ENCODE data around the gene ATAD3B.
"Not testable (repeated sequence)": the region's sequence is repeated elsewhere in the genome, so short reads cannot be mapped to it uniquely, and the experiment has no call there.

ATAD3B gene

GRCh38 chr1:1477206-1477605, 5.6 kb downstream of the ATAD3B start:
- in situ Hi-C loops (cut with HindIII; ENCODE audit: low sequenced_read_pairs) = no loop called here

GRCh38 chr1:1479547-1480487, 8.3 kb downstream of the ATAD3B start:
- in situ Hi-C loops (cut with HindIII; ENCODE audit: low sequenced_read_pairs) = no loop called here

GRCh38 chr1:1480488-1480867, 8.9 kb downstream of the ATAD3B start:
- in situ Hi-C loops (cut with HindIII; ENCODE audit: low sequenced_read_pairs) = not testable (repeated sequence)

GRCh38 chr1:1481811-1482210, 10.2 kb downstream of the ATAD3B start:
- in situ Hi-C loops (cut with HindIII; ENCODE audit: low sequenced_read_pairs) = not testable (repeated sequence)

- in situ Hi-C loops (cut with HindIII; ENCODE audit: low sequenced_read_pairs) = no loop called here
Measured at GRCh38 chr1:1482856-1483255, 11.3 kb downstream of the ATAD3B start.

- in situ Hi-C loops (cut with HindIII; ENCODE audit: low sequenced_read_pairs) = no loop called here
Measured at GRCh38 chr1:1483714-1484113, 12.1 kb downstream of the ATAD3B start.

- in situ Hi-C loops (cut with HindIII; ENCODE audit: low sequenced_read_pairs) = not testable (repeated sequence)
Measured at GRCh38 chr1:1484976-1485750, 13.6 kb downstream of the ATAD3B start.

GRCh38 chr1:1485755-1486317, 14.3 kb downstream of the ATAD3B start:
- in situ Hi-C loops (cut with HindIII; ENCODE audit: low sequenced_read_pairs) = not testable (repeated sequence)

- in situ Hi-C loops (cut with HindIII; ENCODE audit: low sequenced_read_pairs) = no loop called here
Measured at GRCh38 chr1:1487701-1488100, 16.1 kb downstream of the ATAD3B start.

- in situ Hi-C loops (cut with HindIII; ENCODE audit: low sequenced_read_pairs) = no loop called here
Measured at GRCh38 chr1:1489231-1489630, 17.7 kb downstream of the ATAD3B start.

- in situ Hi-C loops (cut with HindIII; ENCODE audit: low sequenced_read_pairs) = loop anchor here (10.0 kb wide), 1 partner anchor 115 kb away; the partner anchor contains the start of gene AURKAIP1
Measured at GRCh38 chr1:1489861-1490260, 18.3 kb downstream of the ATAD3B start.

- in situ Hi-C loops (cut with HindIII; ENCODE audit: low sequenced_read_pairs) = loop anchor here (10.0 kb wide), 1 partner anchor 116 kb away; the partner anchor contains the start of gene AURKAIP1
Measured at GRCh38 chr1:1490633-1491230, 19.2 kb downstream of the ATAD3B start.

GRCh38 chr1:1491601-1492000, 20.0 kb downstream of the ATAD3B start:
- in situ Hi-C loops (cut with HindIII; ENCODE audit: low sequenced_read_pairs) = loop anchor here (10.0 kb wide), 1 partner anchor 117 kb away; the partner anchor contains the start of gene AURKAIP1

- in situ Hi-C loops (cut with HindIII; ENCODE audit: low sequenced_read_pairs) = loop anchor here (10.0 kb wide), 1 partner anchor 120 kb away; the partner anchor contains the start of gene AURKAIP1
Measured at GRCh38 chr1:1494311-1494710, 22.7 kb downstream of the ATAD3B start.

- in situ Hi-C loops (cut with HindIII; ENCODE audit: low sequenced_read_pairs) = loop anchor here (10.0 kb wide), 1 partner anchor 121 kb away; the partner anchor contains the start of gene AURKAIP1
Measured at GRCh38 chr1:1495461-1495975, 24.0 kb downstream of the ATAD3B start.

GRCh38 chr1:1504777-1505365, 33.3 kb downstream of the ATAD3B start:
- in situ Hi-C loops (cut with HindIII; ENCODE audit: low sequenced_read_pairs) = not testable (repeated sequence)

GRCh38 chr1:1505366-1505798, 33.8 kb downstream of the ATAD3B start:
- in situ Hi-C loops (cut with HindIII; ENCODE audit: low sequenced_read_pairs) = not testable (repeated sequence)

- in situ Hi-C loops (cut with HindIII; ENCODE audit: low sequenced_read_pairs) = not testable (repeated sequence)
Measured at GRCh38 chr1:1505801-1506200, 34.2 kb downstream of the ATAD3B start.

- in situ Hi-C loops (cut with HindIII; ENCODE audit: low sequenced_read_pairs) = no loop called here
Measured at GRCh38 chr1:1507305-1507704, 35.7 kb downstream of the ATAD3B start.

Data from endothelial cell of hepatic sinusoid (primary cell).